ENCODE measurements around the gene LIFR.

Gene LIFR

DNA sequence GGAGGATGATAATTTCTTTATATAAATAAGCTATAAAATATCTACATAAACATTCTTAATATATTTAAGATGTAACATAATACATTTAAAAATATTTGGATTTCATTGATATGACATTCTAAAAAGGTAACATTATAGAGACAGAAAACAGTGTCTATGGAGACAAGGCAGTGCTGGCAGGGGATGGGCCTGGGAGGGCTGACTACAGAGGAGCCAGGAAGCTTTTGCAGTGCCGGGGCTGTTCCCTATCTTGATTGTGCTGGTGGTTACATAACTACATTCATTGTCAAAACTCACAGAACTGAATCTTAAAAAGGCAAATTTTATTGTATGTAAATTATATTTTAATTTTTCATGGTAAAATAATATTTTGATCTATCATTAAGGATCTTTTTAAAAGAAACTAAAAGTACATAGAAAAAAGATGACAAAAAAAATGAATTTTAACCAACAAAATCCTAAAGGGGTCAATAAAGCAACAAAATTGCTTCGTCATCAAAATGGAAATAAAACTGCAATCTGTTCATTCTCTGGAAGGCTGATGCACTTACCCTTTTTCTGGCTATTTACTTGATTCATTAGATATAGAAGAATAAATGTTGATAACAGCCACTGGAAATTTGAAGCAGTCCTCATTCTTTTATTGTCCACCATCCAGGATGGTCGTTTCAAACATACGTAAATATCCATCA, 26.3 kb downstream of the LIFR start:
- TF ChIP-seq RAD21 (IDR thresholded peaks at IDR 0.05; ENCODE audit: low read depth) (no peak), FOXM1 (IDR thresholded peaks at IDR 0.05; ENCODE audit: borderline replicate concordance, low read depth) (no peak), TCF12 (IDR thresholded peaks at IDR 0.05; ENCODE audit: low read depth) (no peak), CREB1 (IDR thresholded peaks at IDR 0.05; ENCODE audit: low read depth) (no peak), ZBTB7A (IDR thresholded peaks at IDR 0.05; ENCODE audit: low read depth) (no peak), CEBPB (IDR thresholded peaks at IDR 0.05) (no peak), EP300 (IDR thresholded peaks at IDR 0.05; ENCODE audit: borderline replicate concordance) (no peak), YY1 (IDR thresholded peaks at IDR 0.05; ENCODE audit: low read depth) (no peak), EGR1 (IDR thresholded peaks at IDR 0.05) (no peak), TAF1 (IDR thresholded peaks at IDR 0.05; ENCODE audit: low read depth) (no peak), NFIC (IDR thresholded peaks at IDR 0.05) (no peak), TEAD4 (IDR thresholded peaks at IDR 0.05) (no peak)
- TF ChIP-seq, protein P1, sequence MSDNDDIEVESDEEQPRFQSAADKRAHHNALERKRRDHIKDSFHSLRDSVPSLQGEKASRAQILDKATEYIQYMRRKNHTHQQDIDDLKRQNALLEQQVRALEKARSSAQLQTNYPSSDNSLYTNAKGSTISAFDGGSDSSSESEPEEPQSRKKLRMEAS (IDR thresholded peaks at IDR 0.05): no peak
- TF ChIP-seq, protein P2, sequence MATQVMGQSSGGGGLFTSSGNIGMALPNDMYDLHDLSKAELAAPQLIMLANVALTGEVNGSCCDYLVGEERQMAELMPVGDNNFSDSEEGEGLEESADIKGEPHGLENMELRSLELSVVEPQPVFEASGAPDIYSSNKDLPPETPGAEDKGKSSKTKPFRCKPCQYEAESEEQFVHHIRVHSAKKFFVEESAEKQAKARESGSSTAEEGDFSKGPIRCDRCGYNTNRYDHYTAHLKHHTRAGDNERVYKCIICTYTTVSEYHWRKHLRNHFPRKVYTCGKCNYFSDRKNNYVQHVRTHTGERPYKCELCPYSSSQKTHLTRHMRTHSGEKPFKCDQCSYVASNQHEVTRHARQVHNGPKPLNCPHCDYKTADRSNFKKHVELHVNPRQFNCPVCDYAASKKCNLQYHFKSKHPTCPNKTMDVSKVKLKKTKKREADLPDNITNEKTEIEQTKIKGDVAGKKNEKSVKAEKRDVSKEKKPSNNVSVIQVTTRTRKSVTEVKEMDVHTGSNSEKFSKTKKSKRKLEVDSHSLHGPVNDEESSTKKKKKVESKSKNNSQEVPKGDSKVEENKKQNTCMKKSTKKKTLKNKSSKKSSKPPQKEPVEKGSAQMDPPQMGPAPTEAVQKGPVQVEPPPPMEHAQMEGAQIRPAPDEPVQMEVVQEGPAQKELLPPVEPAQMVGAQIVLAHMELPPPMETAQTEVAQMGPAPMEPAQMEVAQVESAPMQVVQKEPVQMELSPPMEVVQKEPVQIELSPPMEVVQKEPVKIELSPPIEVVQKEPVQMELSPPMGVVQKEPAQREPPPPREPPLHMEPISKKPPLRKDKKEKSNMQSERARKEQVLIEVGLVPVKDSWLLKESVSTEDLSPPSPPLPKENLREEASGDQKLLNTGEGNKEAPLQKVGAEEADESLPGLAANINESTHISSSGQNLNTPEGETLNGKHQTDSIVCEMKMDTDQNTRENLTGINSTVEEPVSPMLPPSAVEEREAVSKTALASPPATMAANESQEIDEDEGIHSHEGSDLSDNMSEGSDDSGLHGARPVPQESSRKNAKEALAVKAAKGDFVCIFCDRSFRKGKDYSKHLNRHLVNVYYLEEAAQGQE (IDR thresholded peaks at IDR 0.05; ENCODE audit: low read depth): no peak
- TF ChIP-seq, protein P3, sequence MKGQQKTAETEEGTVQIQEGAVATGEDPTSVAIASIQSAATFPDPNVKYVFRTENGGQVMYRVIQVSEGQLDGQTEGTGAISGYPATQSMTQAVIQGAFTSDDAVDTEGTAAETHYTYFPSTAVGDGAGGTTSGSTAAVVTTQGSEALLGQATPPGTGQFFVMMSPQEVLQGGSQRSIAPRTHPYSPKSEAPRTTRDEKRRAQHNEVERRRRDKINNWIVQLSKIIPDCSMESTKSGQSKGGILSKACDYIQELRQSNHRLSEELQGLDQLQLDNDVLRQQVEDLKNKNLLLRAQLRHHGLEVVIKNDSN (IDR thresholded peaks at IDR 0.05): no peak

DNA sequence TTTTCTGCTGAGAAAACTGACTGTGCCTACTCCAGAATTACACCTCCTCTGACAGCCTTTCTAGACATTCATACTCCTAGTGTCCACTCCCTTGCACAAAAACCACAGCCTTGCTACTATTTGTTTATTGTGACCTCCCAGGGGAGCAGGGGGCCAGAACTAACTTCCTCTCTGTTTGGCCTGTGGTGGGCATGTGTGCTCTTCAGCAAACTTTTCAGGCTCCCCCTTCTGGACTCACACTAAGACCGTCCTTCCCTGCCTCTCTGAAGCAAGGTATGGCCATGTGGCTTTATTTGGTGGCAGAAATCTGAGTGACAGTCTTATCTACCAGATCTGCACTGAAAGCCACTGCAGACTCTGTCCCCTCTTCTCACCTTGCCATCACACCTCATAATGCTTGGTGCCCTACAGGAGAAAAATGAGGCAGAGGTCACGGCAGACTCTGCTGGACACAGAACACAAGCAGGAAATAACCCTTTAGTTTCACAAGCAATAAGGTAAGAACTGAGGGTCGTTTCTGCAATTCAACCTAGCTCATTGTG, 28.2 kb downstream of the LIFR start:
- TF ChIP-seq TCF12 (IDR thresholded peaks at IDR 0.05; ENCODE audit: low read depth) (no peak), NFIC (IDR thresholded peaks at IDR 0.05) (no peak), CREB1 (IDR thresholded peaks at IDR 0.05; ENCODE audit: low read depth) (no peak), EGR1 (IDR thresholded peaks at IDR 0.05) (no peak), TAF1 (IDR thresholded peaks at IDR 0.05; ENCODE audit: low read depth) (no peak), YY1 (IDR thresholded peaks at IDR 0.05; ENCODE audit: low read depth) (no peak)
- TF ChIP-seq, protein P3 (IDR thresholded peaks at IDR 0.05): no peak

DNA sequence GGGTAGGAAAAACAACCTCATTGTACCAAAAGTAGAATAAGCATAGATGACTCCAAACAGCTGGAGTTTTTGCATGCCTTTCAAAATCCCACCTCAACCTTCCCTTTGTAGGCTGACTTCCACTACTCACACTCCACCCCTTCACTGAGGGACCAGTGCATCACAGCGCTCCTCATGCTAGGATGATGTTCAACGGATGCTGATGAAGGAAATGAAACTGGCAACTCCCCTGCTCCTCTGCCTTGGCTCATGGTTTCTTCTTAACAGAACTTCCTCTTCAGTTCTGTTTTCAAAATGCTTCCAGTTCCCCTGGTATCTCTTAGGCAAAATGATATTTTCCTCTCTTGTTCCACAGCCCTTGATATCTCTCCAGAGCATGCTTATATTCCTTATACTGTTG, 29.0 kb downstream of the LIFR start:
- no peak for TF ChIP-seq ZBTB7A (IDR thresholded peaks at IDR 0.05; ENCODE audit: low read depth)
- no peak for TF ChIP-seq RAD21 (IDR thresholded peaks at IDR 0.05; ENCODE audit: low read depth)
- TF ChIP-seq EP300 (IDR thresholded peaks at IDR 0.05; ENCODE audit: borderline replicate concordance): no peak
- TF ChIP-seq, protein P2 (IDR thresholded peaks at IDR 0.05; ENCODE audit: low read depth): no peak
- no peak for TF ChIP-seq TEAD4 (IDR thresholded peaks at IDR 0.05)
- no peak for TF ChIP-seq TAF1 (IDR thresholded peaks at IDR 0.05; ENCODE audit: low read depth)
- TF ChIP-seq, protein P3 (IDR thresholded peaks at IDR 0.05): no peak
- no peak for TF ChIP-seq CREB1 (IDR thresholded peaks at IDR 0.05; ENCODE audit: low read depth)
- TF ChIP-seq EGR1 (IDR thresholded peaks at IDR 0.05): no peak
- TF ChIP-seq CEBPB (IDR thresholded peaks at IDR 0.05): no peak
- TF ChIP-seq YY1 (IDR thresholded peaks at IDR 0.05; ENCODE audit: low read depth): no peak
- TF ChIP-seq TCF12 (IDR thresholded peaks at IDR 0.05; ENCODE audit: low read depth): no peak
- TF ChIP-seq FOXM1 (IDR thresholded peaks at IDR 0.05; ENCODE audit: borderline replicate concordance, low read depth): no peak
- TF ChIP-seq, protein P1 (IDR thresholded peaks at IDR 0.05): no peak
- no peak for TF ChIP-seq NFIC (IDR thresholded peaks at IDR 0.05)

DNA sequence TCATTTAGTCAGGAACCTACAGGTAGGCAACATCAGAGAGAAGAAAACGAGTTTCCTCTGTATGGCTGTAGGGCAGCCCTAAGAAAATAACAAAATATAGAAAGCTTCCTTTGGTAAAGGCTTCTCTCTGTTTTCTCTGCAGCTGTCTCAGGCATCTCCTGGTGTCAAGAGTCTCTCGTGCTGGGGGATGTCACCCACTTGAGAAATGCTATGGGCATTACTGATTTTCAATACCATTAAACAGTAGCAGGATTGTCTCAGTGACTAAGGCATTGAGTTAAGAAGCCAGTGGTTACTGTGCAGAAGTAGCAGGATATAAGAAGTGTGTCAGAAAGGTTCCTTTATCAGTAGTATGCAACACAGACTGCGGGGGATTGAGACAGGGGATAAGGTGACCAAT, 32.4 kb downstream of the LIFR start:
- TF ChIP-seq, protein P3 (IDR thresholded peaks at IDR 0.05): no peak
- TF ChIP-seq CEBPB (IDR thresholded peaks at IDR 0.05) (no peak), EGR1 (IDR thresholded peaks at IDR 0.05) (no peak), ZBTB7A (IDR thresholded peaks at IDR 0.05; ENCODE audit: low read depth) (no peak), TEAD4 (IDR thresholded peaks at IDR 0.05) (no peak), NFIC (IDR thresholded peaks at IDR 0.05) (no peak)
- TF ChIP-seq, protein P1 (IDR thresholded peaks at IDR 0.05): no peak
- TF ChIP-seq, protein P2 (IDR thresholded peaks at IDR 0.05; ENCODE audit: low read depth): no peak
